Calu3 (cell line): ENCODE results near the gene GCN1. TPM values are rescaled to one million over a fixed set of nuclear protein-coding genes. Genes with fewer than 3 reads are reported as not detected.

Source experiments
- BruUV-seq: library from RNA; stranded (reverse); fragments of 400-500 nt; replicated peaks from 2 replicates; lab custom pipeline; 2021; lab: Mats Ljungman, UMichigan
- CTCF ChIA-PET: fragments of 300-600 bp; sonication (Branson Sonifier 250); formaldehyde crosslinking; loops from one replicate; lab custom pipeline; 2022; ENCODE audit warnings: antibody characterized with exemption; lab: Charles Lee
- DNase-seq: peaks from one replicate; pipeline ENCODE4 v3.0.0; 2022
- H3K27ac Mint-ChIP-seq: one replicate; pipeline ENCODE4 v1.8.0; 2022; ENCODE audit warnings: mixed read lengths; ENCODE audit not compliant: unreplicated experiment
- H3K27me3 Mint-ChIP-seq: one replicate; pipeline ENCODE4 v1.8.0; 2022; ENCODE audit warnings: mixed read lengths; ENCODE audit not compliant: unreplicated experiment
- H3K36me3 Mint-ChIP-seq: one replicate; pipeline ENCODE4 v1.8.0; 2022; ENCODE audit warnings: mild to moderate bottlenecking, moderate library complexity, mixed read lengths; ENCODE audit not compliant: insufficient read depth, unreplicated experiment
- H3K4me1 Mint-ChIP-seq: one replicate; pipeline ENCODE4 v1.8.0; 2022; ENCODE audit warnings: mild to moderate bottlenecking, low read depth, mixed read lengths; ENCODE audit not compliant: unreplicated experiment
- H3K4me3 Mint-ChIP-seq: one replicate; pipeline ENCODE4 v1.8.0; 2022; ENCODE audit warnings: mild to moderate bottlenecking, low read depth, moderate library complexity, mixed read lengths; ENCODE audit not compliant: unreplicated experiment
- H3K9me3 Mint-ChIP-seq: one replicate; pipeline ENCODE4 v1.8.0; 2022; ENCODE audit warnings: low read depth, mixed read lengths; ENCODE audit not compliant: unreplicated experiment
- CTCF ChIP-seq: fragments of 200-600 bp; IDR thresholded peaks from one replicate; pipeline ENCODE4 v1.8.0; 2022; ENCODE audit warnings: antibody characterized with exemption; ENCODE audit not compliant: unreplicated experiment
- intact Hi-C: fragments of 100-400 bp; cut with micrococcal nuclease; formaldehyde crosslinking; loops from one replicate; pipeline ENCODE4 v1.10.0; 2022; ENCODE audit not compliant: unreplicated experiment
- total RNA-seq: library from RNA; stranded (reverse); gene quantifications from 2 replicates; pipeline ENCODE4 v1.2.3, GENCODE V29; 2022

Gene GCN1
- total RNA-seq, 1 experiment from 2014 or later = 168 TPM

- no peak for TF ChIP-seq CTCF
- no peaks in the 10 kb centered on the region for H3K9me3 Mint-ChIP-seq
- peaks cover 67% of the 10 kb centered on the region for H3K36me3 Mint-ChIP-seq
- H3K4me3 Mint-ChIP-seq = peak overlapping the region; percentile 70
- TSS peak; percentile 30 for BruUV-seq
- no peaks in the 10 kb centered on the region for H3K27me3 Mint-ChIP-seq
- peak overlapping the region; percentile 85 for H3K27ac Mint-ChIP-seq
- DNase-seq = peak; percentile 83
- intact Hi-C loops = no loop called here
- peaks cover 65% of the 10 kb centered on the region for H3K4me1 Mint-ChIP-seq
- CTCF ChIA-PET = interaction anchor here (0.8 to 9.8 kb wide), 5 partner anchors 23 to 108 kb away, joined by 3 to 338 read pairs (median 4); partner anchors contain the start of genes PXN, RAB35, RPLP0 and SIRT4
Measured at GRCh38 chr12:120224304-120225199, 30.0 kb upstream of the GCN1 start.

GRCh38 chr12:120223458-120224303, 29.2 kb upstream of the GCN1 start:
- no peaks in the 10 kb centered on the region for H3K9me3 Mint-ChIP-seq
- TF ChIP-seq CTCF = no peak
- H3K27ac Mint-ChIP-seq = peak overlapping the region; percentile 85
- H3K36me3 Mint-ChIP-seq = peaks cover 69% of the 10 kb centered on the region
- no peaks in the 10 kb centered on the region for H3K27me3 Mint-ChIP-seq
- CTCF ChIA-PET = interaction anchor here (0.6 to 9.8 kb wide), 2 partner anchors 39 to 314 kb away, joined by 3 to 338 read pairs; partner anchors contain the start of gene PXN
- H3K4me1 Mint-ChIP-seq = peaks cover 58% of the 10 kb centered on the region
- no TSS peak for BruUV-seq
- intact Hi-C loops = no loop called here
- DNase-seq = no peak
- H3K4me3 Mint-ChIP-seq = peak overlapping the region; percentile 70

- H3K27ac Mint-ChIP-seq = peak overlapping the region; percentile 85
Measured at GRCh38 chr12:120222288-120222832, 27.8 kb upstream of the GCN1 start.

More at GRCh38 chr12:120222288-120222832, 27.8 kb upstream of the GCN1 start:
- DNase-seq = no peak
- H3K27me3 Mint-ChIP-seq = no peaks in the 10 kb centered on the region
- H3K36me3 Mint-ChIP-seq = peaks cover 72% of the 10 kb centered on the region
- peaks cover 45% of the 10 kb centered on the region for H3K4me1 Mint-ChIP-seq
- CTCF ChIA-PET = interaction anchor here (0.6 to 1.9 kb wide), 2 partner anchors 8 to 136 kb away, joined by 3 to 4 read pairs; no protein-coding TSS in a partner anchor
- intact Hi-C loops = no loop called here
- no peak for TF ChIP-seq CTCF
- H3K9me3 Mint-ChIP-seq = no peaks in the 10 kb centered on the region
- peak overlapping the region; percentile 70 for H3K4me3 Mint-ChIP-seq
- BruUV-seq = no TSS peak
